Endodermal cell (in vitro differentiated cells): Measurements from ENCODE around the gene SLC36A2. TPM values are rescaled to one million over a fixed set of nuclear protein-coding genes. Genes with fewer than 3 reads are reported as not detected.

ENCODE experiments used
- DNase-seq: peaks from one replicate; pipeline ENCODE4 v3.0.0-alpha.2; 2017
- H3K27ac ChIP-seq: 2 replicates; pipeline ENCODE4 v1.5.1; 2013; ENCODE audit warnings: mild to moderate bottlenecking, low read depth, low read length, moderate library complexity
- H3K27me3 ChIP-seq: 2 replicates; pipeline ENCODE4 v1.6.1; 2013; ENCODE audit warnings: mild to moderate bottlenecking, low read length, moderate library complexity; ENCODE audit not compliant: insufficient read depth, control insufficient read depth, poor library complexity, severe bottlenecking
- H3K36me3 ChIP-seq: 2 replicates; pipeline ENCODE4 v1.7.0; 2013; ENCODE audit warnings: mild to moderate bottlenecking, low read length, moderate library complexity; ENCODE audit not compliant: control insufficient read depth, insufficient read depth
- H3K4me1 ChIP-seq: one replicate; pipeline ENCODE4 v1.7.0; 2013; ENCODE audit warnings: low read length; ENCODE audit not compliant: control insufficient read depth, insufficient read depth
- H3K4me3 ChIP-seq: 2 replicates; pipeline ENCODE4 v1.5.1; 2013; ENCODE audit warnings: mild to moderate bottlenecking, low read length, moderate library complexity
- H3K9ac ChIP-seq: 2 replicates; pipeline ENCODE4 v1.6.1; 2013; ENCODE audit warnings: mild to moderate bottlenecking, low read length, moderate library complexity; ENCODE audit not compliant: poor library complexity, severe bottlenecking; ENCODE audit errors: extremely low read depth
- H3K9me3 ChIP-seq: 2 replicates; pipeline ENCODE4 v1.6.1; 2013; ENCODE audit warnings: mild to moderate bottlenecking, low read length, moderate library complexity; ENCODE audit not compliant: control insufficient read depth
- H3K27ac Mint-ChIP-seq: 2 replicates; pipeline ENCODE4 v1.8.0; 2020; ENCODE audit warnings: mixed read lengths
- H3K27me3 Mint-ChIP-seq: 2 replicates; pipeline ENCODE4 v1.8.0; 2021; ENCODE audit warnings: mild to moderate bottlenecking, mixed read lengths; ENCODE audit not compliant: insufficient read depth
- H3K36me3 Mint-ChIP-seq: 2 replicates; pipeline ENCODE4 v1.8.0; 2020; ENCODE audit warnings: low read depth, mixed read lengths
- H3K4me1 Mint-ChIP-seq: 2 replicates; pipeline ENCODE4 v1.8.0; 2020; ENCODE audit warnings: mixed read lengths
- H3K4me3 Mint-ChIP-seq: 2 replicates; pipeline ENCODE4 v1.8.0; 2020; ENCODE audit warnings: mild to moderate bottlenecking, moderate library complexity, mixed read lengths
- H3K9me3 Mint-ChIP-seq: 2 replicates; pipeline ENCODE4 v1.8.0; 2020; ENCODE audit warnings: mild to moderate bottlenecking, mixed read lengths
- WGBS, 2 experiments: methylation state at CpG; one replicate each; pipeline versions ENCODE4 v1.1.5 to v1.1.7; 2013; ENCODE audit warnings: missing lambda C conversion rate in 2 of 2, mixed read lengths in 1 of 2; ENCODE audit not compliant: insufficient coverage in 1 of 2, insufficient read length in 1 of 2; 5-methylcytosine and 5-hydroxymethylcytosine counted together
- total RNA-seq, 2 donors: library from RNA; stranded (reverse); fragmentation: NEBNext Ultra II Directional in 1 of 2; extraction: Animal tissue kit (Norgen Biotek cat#: 25700) in 1 of 2; gene quantifications; 2 replicates in 1 of 2; 3 replicates in 1 of 2; pipeline ENCODE4 v1.2.1, GENCODE V29; 2021
- TF ChIP-seq, protein P1 (sequence below): fragments of 200-600 bp; sonication (generic); conservative IDR thresholded peaks from 2 replicates; pipeline ENCODE4 v1.5.0; 2021; ENCODE audit warnings: antibody characterized with exemption, mild to moderate bottlenecking

SLC36A2 gene
- total RNA-seq, 2 donors from 2014 or later, result 1.4 TPM; not detected in 1

DNA sequence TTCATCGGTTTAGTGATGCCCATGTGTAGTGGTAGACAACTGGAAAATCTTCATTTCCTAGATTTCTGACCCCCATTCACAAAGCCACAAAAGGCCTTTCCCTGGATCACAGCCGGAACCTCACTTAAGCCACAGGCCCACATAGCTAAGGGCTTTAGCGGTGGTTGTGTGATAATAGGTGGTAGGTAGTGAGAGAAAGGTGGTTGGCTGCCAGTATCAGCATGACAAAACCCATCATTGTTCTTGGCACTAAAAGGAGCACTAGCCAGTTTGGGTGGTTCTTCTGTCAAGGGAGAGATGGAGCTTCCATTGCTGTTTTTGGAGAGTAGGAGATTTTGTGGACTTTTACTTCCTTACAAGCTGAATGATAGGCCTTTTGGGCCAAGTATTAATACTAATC is 9.7 kb upstream of the SLC36A2 start:
- Mint-ChIP-seq H3K36me3 (no peaks in the 10 kb centered on the region), H3K27me3 (no peaks in the 10 kb centered on the region), H3K9me3 (peaks cover 30% of the 10 kb centered on the region), H3K27ac (no peak overlapping the region), H3K4me1 (peaks cover 2% of the 10 kb centered on the region), H3K4me3 (no peak overlapping the region)
- WGBS, 2 experiments, result 70% methylated on average over 3 of the region's 3 CpGs; no CpG with 5 or more reads in 1 of the 2 experiments
- peaks cover 3% of the 10 kb centered on the region for H3K4me1 ChIP-seq
- no peak overlapping the region for H3K27ac ChIP-seq
- H3K36me3 ChIP-seq, result no peaks in the 10 kb centered on the region
- no peaks in the 10 kb centered on the region for H3K27me3 ChIP-seq
- H3K9ac ChIP-seq, result no peak overlapping the region
- peak overlapping the region; percentile 8 for H3K4me3 ChIP-seq
- H3K9me3 ChIP-seq, result peaks cover 50% of the 10 kb centered on the region
- no peak for DNase-seq
- TF ChIP-seq, protein P1, sequence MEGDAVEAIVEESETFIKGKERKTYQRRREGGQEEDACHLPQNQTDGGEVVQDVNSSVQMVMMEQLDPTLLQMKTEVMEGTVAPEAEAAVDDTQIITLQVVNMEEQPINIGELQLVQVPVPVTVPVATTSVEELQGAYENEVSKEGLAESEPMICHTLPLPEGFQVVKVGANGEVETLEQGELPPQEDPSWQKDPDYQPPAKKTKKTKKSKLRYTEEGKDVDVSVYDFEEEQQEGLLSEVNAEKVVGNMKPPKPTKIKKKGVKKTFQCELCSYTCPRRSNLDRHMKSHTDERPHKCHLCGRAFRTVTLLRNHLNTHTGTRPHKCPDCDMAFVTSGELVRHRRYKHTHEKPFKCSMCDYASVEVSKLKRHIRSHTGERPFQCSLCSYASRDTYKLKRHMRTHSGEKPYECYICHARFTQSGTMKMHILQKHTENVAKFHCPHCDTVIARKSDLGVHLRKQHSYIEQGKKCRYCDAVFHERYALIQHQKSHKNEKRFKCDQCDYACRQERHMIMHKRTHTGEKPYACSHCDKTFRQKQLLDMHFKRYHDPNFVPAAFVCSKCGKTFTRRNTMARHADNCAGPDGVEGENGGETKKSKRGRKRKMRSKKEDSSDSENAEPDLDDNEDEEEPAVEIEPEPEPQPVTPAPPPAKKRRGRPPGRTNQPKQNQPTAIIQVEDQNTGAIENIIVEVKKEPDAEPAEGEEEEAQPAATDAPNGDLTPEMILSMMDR, result no peak

DNA sequence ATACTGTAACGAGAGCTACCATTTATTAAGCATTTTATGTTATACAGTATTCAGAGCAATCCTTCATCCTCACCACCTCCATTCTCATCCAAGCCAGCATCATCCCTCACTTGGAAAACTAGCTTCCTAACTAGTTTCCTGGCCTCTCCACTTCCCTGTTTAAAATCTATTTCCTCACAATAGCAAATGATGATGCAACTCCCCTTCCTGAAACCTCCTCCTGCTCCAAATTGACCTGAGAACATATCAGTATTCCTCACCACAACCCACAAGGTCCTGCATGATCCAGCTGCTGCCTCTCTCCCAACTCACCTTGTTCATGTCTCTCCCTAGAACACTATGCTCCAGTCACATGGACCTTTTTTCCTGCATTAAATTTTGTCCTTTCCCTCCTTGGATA is 4.3 kb upstream of the SLC36A2 start:
- TF ChIP-seq, protein P1, result no peak
- Histone ChIP-seq H3K27me3 (no peaks in the 10 kb centered on the region), H3K27ac (no peak overlapping the region), H3K9me3 (peaks cover 24% of the 10 kb centered on the region), H3K9ac (no peak overlapping the region), H3K36me3 (no peaks in the 10 kb centered on the region), H3K4me1 (peaks cover 21% of the 10 kb centered on the region), H3K4me3 (peak overlapping the region; percentile 39)
- 89 to 95% methylated on average over 1 of the region's 1 CpG for WGBS, 2 experiments
- no peak for DNase-seq
- H3K27me3 Mint-ChIP-seq, result peaks cover 6% of the 10 kb centered on the region
- H3K9me3 Mint-ChIP-seq, result peaks cover 16% of the 10 kb centered on the region
- no peak overlapping the region for H3K27ac Mint-ChIP-seq
- peaks cover 31% of the 10 kb centered on the region for H3K4me1 Mint-ChIP-seq
- H3K36me3 Mint-ChIP-seq, result no peaks in the 10 kb centered on the region
- no peak overlapping the region for H3K4me3 Mint-ChIP-seq

DNA sequence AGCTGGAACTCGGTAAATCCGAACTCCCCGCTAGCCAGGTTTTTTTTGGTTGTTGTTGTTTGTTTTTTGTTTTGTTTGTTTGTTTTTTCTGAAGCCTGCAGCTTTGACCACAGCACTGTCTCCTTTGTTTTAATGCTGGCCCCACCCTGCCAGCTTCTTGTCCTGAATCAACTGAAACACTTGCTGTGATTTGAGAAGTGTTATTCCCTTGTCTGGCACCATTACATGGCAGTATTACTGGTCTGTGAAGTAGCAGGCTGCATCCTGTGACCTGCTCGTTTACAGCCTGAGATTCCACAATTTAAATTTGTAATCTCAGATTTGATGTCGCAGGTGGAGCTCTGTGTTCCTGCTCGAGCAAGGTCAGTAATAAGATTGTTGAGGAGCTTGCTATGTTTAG is 1.4 kb upstream of the SLC36A2 start:
- H3K27ac ChIP-seq, result no peak overlapping the region
- peaks cover 35% of the 10 kb centered on the region for H3K4me1 ChIP-seq
- peaks cover 24% of the 10 kb centered on the region for H3K9me3 ChIP-seq
- peak; percentile 88 for DNase-seq
- Mint-ChIP-seq H3K4me3 (peak overlapping the region; percentile 4), H3K27me3 (peaks cover 10% of the 10 kb centered on the region), H3K27ac (peak overlapping the region; percentile 90), H3K9me3 (peaks cover 11% of the 10 kb centered on the region), H3K4me1 (peaks cover 52% of the 10 kb centered on the region), H3K36me3 (no peaks in the 10 kb centered on the region)
- peak overlapping the region; percentile 42 for H3K9ac ChIP-seq
- 18 to 65% methylated on average over 3 to 6 of the region's 6 CpGs for WGBS, 2 experiments
- TF ChIP-seq, protein P1, result no peak
- H3K36me3 ChIP-seq, result no peaks in the 10 kb centered on the region
- no peaks in the 10 kb centered on the region for H3K27me3 ChIP-seq
- peak overlapping the region; percentile 48 for H3K4me3 ChIP-seq
